ENCODE measurements around the gene FAM53A. TPM values are rescaled to one million over a fixed set of nuclear protein-coding genes. Genes with fewer than 3 reads are reported as not detected.

FAM53A gene, protein sequence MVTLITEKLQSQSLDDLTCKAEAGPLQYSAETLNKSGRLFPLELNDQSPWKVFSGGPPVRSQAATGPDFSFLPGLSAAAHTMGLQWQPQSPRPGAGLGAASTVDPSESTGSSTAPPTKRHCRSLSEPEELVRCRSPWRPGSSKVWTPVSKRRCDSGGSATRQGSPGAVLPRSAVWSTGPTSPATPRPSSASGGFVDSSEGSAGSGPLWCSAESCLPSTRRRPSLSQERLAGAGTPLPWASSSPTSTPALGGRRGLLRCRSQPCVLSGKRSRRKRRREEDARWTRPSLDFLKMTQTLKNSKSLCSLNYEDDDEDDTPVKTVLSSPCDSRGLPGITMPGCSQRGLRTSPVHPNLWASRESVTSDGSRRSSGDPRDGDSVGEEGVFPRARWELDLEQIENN
- total RNA-seq: 1.3 and 1.8 TPM in 2 replicates

DNA sequence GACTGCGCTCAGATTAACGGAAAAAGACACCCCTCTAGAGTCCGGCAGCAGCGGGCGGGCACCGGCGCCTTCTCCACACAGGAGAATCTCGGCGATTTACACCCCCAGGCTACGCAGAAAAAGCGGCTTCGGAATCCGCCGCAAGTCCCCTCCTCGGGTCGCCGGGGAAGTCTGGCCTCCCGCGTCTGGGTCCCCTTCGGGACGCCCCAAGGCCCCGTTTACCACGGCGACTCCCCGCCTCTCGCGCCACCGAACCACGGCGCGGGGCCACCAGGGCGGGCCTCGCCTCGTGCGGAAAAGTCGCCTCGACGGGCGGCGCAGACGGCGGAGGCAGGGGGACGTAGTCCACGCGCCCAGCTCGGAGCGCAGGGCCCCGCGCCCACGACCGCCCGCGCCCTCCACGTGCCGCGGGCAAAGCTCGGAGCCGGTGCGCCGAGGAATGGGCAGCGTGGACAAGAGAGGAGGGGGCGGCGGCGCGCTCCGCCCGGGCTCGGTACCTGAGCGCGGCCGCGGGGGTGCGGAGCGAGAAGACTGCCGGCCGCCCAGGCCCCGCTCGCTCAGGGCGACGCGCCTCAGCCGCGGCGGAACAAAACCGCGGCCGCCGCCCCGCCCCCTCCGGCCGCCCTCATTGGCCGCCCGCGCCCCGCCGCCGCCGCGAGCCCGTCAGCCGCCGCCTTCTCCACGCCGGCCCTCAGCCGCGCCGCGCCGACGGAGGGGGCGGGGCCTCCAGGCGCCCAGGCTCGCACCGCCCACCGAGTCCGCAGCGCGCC, at the start of gene FAM53A:
Gene FAM53A (minus strand): TSS at position 578 of the 770 bp plus-strand sequence. CDS start 15,572 bp downstream, outside the sequence.

DNA sequence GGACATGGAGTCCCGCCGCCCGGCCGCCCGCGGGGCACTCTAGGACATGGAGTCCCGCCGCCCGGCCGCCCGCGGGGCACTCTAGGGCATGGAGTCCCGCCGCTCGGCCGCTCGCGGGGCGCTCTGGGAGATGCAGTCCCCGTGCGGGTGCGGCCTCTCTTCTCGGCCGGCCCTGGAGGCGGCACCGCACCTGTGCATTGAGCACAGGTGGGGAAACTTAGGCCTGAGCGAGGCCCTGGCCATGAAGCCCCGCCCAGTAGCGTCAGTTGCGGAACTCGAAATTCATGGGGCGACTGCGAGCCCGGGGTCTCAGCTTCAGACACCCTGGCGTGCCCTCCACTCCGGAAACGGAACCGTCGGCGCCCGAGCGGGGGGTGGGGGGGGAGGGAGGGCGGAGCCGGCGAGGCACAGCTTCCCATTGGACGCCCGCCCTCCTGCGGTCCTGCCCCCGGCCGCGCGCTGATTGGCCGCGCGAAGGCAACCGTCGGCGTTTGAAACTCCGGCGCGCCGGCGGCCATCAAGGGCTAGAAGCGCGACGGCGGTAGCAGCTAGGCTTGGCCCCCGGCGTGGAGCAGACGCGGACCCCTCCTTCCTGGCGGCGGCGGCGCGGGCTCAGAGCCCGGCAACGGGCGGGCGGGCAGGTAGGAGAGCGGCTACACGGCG, 37.0 kb upstream of the FAM53A start, which contains the start of the genes TACC3 and TMEM129:
Gene TACC3 (plus strand): TSS at position 519 of the 663 bp plus-strand sequence. CDS start 1,901 bp downstream, outside the sequence.
Gene TMEM129 (minus strand): TSS at position 321 of the 663 bp plus-strand sequence. CDS start 486 bp downstream, outside the sequence.

DNA sequence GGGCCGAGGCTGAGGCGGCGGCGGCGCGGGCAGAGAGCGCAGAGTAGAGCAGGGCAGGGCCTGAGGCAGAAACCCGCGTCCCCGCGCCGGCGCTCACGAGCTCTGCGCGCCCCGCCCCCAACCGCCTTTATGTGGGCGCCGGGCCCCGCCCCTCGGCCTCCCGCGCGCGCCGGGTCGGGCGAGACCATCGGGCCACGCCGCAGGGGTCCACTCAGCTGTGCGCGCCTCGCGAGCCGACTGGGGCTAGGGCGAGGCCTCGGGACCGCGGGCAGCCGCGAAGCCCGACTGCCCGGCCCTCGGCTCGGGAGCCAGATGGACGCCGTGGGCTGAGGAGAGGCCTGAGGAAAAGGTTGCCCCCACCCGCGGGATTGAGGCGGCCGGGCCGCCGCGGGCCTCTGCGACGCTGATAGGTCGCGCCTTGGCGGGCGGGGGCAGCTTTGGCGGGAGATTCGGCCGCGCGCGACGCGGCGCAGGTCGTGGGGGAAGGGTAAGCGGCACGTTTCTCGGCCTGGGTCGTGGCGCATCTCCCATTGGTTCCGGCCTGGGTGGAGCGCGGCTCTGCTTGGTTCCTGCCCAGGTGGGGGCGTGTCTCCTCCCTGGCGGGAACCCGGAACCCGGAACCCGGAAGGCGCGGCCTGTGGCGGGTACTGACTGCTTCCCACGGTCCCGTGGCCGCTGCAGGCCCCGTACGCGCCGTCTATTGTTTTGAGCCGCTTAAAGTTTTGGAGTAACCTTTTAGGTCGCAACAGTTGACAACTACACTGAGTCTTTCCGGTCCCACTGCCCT, 28.3 kb upstream of the FAM53A start, which contains the start of gene SLBP:
Gene SLBP (minus strand): TSS at position 104 of the 787 bp plus-strand sequence. CDS start 131 bp downstream, outside the sequence.

Other genes with a start within 250 kb of the FAM53A start
- 57.4 and 77.0 TPM in 2 replicates for gene SLBP, start 28.0 kb upstream of the FAM53A start, total RNA-seq
- 39.5 and 47.0 TPM in 2 replicates for gene TMEM129, start 37.0 kb upstream of the FAM53A start, total RNA-seq
- gene TACC3, start 37.2 kb upstream of the FAM53A start, total RNA-seq: 9.0 and 15.3 TPM in 2 replicates
- gene FGFR3, start 109.0 kb upstream of the FAM53A start, total RNA-seq: 0.31 and 0.92 TPM in 2 replicates
- 60.2 and 94.9 TPM in 2 replicates for gene LETM1, start 171.8 kb upstream of the FAM53A start, total RNA-seq
- 66.3 and 67.4 TPM in 2 replicates for gene NSD2, start 187.1 kb upstream of the FAM53A start, total RNA-seq

All from aortic smooth muscle cell (primary cell).